ENCODE data around the gene TSPAN9. TPM values are rescaled to one million over a fixed set of nuclear protein-coding genes. Genes with fewer than 3 reads are reported as not detected.

The TSPAN9 gene
- total RNA-seq, 1 donor from 2014 or later: 0.09 TPM

DNA sequence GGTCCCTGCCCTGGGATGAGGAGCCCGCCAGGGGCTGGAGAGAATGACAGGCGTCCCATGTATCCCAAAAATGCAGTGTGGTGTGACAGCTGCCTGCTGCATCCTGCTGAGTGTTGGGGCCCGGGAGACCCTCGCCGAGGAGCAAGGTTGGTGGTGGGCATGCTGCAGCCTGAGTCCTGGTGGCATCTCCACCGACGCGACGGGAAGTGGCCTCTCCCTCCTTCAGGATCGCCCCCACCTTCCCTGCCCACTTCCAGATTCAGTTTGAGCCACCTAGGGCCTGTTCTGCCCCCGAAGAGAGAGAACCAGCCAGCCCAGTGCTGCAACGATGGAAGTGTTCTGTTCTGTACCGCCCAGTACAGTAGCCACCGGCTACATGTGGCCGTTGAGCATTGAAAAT lies 70.1 kb downstream of the TSPAN9 start:
- no peak for DNase-seq
- no peaks in the 10 kb centered on the region for H3K4me1 Mint-ChIP-seq
- H3K4me3 Mint-ChIP-seq: no peak overlapping the region
- H3K9me3 Mint-ChIP-seq: no peaks in the 10 kb centered on the region
- no peaks in the 10 kb centered on the region for H3K36me3 Mint-ChIP-seq (ENCODE audit: low read depth)
- no peak overlapping the region for H3K27ac Mint-ChIP-seq
- H3K27me3 Mint-ChIP-seq: peaks cover 14% of the 10 kb centered on the region
- intact Hi-C loops (cut with micrococcal nuclease): no loop called here

DNA sequence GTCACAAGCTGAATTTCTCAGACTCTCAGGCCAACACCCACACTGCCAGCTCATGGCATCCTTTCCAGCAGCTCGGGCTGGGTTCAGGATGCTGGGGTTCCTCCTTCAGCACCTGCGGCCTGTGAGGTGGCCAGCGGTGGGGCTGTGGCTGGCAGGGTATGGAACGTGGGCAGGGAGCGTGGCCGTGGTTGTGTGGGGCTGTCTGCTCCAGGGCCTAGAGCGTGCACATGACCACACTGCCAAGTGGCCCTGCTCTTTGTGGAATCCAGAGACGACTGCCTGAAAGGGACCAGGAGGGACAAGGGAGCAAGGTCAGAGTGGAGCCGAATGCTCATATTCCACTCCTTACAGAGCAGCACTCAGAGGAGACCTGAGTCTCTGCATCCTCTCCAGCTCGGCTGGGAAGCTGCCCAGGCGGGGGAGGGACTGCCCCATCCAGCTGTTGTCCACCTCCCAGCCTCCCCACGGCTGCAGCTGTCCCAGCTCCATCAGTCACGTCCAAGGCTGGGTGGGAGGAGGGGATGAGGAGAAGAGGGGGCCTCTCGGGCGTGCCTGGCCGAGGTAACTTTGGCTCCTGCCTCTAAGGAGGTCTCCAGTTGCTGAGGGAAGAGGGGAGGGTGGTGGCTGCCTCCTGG lies 71.3 kb downstream of the TSPAN9 start:
- Mint-ChIP-seq H3K36me3 (ENCODE audit: low read depth) (no peaks in the 10 kb centered on the region), H3K27me3 (peaks cover 20% of the 10 kb centered on the region), H3K27ac (no peak overlapping the region), H3K9me3 (no peaks in the 10 kb centered on the region), H3K4me3 (no peak overlapping the region), H3K4me1 (no peaks in the 10 kb centered on the region)
- intact Hi-C loops (cut with micrococcal nuclease): no loop called here
- no peak for DNase-seq

DNA sequence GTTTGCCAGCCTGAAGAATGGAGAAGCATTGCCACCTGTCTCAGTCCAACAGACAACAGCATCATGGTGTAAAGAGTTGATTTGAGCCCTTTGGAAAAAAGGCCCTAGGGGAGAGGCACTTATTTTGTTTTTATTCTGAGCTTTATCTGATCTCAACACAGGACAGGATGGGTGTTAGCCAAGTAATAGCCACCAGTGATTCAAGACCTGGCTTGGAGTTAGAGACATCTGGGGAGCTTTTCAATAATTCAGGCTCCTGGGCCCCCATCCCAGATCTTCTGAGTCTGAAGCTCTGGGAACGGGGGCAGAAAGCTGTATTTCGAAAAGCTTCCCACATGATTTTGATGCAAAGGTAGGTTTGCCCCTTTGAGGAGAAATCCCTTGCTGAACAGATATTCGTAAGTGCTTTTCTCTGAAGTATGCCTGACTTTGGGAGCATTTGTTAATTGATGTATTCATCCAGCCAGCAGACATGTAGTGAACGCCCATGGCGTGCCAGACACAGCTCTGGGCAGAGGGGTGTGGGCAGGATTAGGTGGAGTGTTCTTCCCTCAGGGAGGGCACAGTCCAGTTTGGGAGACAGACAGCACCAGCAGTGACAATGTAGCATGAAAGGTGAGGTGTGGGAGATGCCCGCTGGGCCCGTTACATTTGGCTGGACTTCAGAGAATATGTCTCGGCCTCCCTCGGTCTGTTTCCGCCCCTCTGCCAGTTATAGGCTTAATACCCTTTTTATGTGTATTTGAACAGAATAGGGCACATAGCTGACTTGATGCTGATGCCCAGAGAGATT lies 72.5 kb downstream of the TSPAN9 start:
- no peaks in the 10 kb centered on the region for H3K4me1 Mint-ChIP-seq
- H3K4me3 Mint-ChIP-seq: no peak overlapping the region
- intact Hi-C loops (cut with micrococcal nuclease): no loop called here
- H3K9me3 Mint-ChIP-seq: no peaks in the 10 kb centered on the region
- H3K27ac Mint-ChIP-seq: no peak overlapping the region
- no peak for DNase-seq
- H3K36me3 Mint-ChIP-seq (ENCODE audit: low read depth): no peaks in the 10 kb centered on the region
- H3K27me3 Mint-ChIP-seq: peaks cover 26% of the 10 kb centered on the region

DNA sequence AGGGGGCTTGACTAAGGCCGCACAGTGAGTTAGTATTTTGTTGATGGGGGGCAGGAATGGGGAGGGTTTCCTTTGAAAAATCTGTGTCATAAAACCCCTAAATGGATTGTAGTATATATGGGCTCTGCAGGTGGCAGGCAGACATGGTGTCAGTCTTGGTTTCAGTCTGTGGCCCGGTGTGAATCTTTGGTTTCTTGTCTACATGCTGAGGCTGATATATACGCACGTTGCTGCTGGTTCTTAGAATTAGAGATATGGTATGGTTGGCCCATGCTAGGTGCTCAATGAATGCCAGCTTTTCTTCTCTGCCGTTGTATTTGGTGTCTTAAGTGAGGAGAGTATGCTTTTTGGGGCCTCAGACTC lies 73.1 kb downstream of the TSPAN9 start:
- no peaks in the 10 kb centered on the region for H3K4me1 Mint-ChIP-seq
- DNase-seq: no peak
- intact Hi-C loops (cut with micrococcal nuclease): no loop called here
- no peak overlapping the region for H3K4me3 Mint-ChIP-seq
- H3K36me3 Mint-ChIP-seq (ENCODE audit: low read depth): no peaks in the 10 kb centered on the region
- H3K9me3 Mint-ChIP-seq: no peaks in the 10 kb centered on the region
- H3K27ac Mint-ChIP-seq: no peak overlapping the region
- peaks cover 26% of the 10 kb centered on the region for H3K27me3 Mint-ChIP-seq

DNA sequence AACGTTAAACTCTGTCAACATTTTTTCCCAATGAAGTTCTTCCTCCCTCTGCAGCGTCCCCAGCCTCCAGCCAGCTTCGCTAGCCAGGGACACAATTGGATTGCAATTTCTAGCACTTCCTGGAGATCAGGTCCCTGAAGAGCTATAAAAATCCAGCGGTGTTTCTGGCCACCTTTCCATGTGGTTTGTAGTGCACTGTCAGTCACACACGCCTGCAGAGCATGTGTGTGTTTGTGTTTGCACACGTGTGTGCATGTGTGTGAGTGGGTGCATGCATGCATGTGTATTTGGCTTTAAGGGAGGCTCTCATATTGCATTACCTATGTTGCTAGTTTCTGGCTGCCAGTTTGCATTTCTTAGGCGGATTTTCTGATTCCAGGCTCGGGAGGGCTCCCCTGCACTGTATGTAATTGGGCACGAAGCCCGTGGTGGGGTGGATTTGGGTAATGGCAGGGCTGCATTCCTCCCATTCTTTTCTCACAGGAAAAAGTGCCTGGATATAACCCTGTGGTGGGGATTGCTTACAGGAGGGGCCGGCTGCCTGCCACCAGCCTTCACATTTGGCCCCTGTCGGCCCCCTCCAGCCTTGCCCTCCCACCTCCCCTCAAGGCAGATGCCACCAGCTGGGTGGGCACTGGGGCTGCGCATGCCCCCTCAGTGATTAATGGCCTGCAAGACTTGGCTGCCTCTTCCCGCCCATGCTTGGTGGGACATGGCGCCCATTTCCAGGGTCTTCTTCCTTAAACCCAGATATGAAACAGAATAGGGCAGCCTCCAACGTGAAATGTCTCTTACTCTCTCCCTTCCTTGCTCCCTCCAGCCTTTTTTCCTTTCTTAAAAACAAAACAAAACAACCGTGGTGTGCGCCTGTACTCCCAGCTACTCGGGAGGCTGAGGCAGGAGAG lies 74.0 kb downstream of the TSPAN9 start:
- H3K27ac Mint-ChIP-seq: no peak overlapping the region
- DNase-seq: no peak
- H3K27me3 Mint-ChIP-seq: peaks cover 26% of the 10 kb centered on the region
- no peak overlapping the region for H3K4me3 Mint-ChIP-seq
- no peaks in the 10 kb centered on the region for H3K4me1 Mint-ChIP-seq
- H3K36me3 Mint-ChIP-seq (ENCODE audit: low read depth): no peaks in the 10 kb centered on the region
- intact Hi-C loops (cut with micrococcal nuclease): no loop called here
- H3K9me3 Mint-ChIP-seq: no peaks in the 10 kb centered on the region

DNA sequence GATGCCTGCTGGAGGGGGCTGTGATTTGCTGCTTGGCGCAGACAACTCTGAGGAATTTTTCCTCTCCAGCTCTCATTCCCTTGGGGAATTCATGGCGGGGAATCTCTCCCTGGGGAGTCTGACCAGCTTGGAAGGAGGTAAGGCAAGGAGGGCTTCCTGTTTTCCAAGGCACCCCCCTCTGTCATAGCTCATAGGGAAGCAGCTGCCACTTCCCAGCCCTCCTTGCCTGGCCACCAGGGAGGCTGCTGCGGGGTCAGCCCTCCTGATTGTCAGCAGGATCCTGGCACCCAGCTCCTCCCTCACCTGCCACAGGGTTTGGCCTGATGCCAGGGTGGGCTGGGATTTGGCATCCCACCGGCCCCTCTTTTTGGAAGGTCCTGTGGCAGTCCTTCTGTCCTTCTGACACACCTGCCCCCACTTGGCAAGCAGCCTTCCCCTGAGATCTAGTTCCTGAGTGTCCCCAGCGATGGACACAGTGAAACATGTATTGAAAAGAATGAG lies 74.9 kb downstream of the TSPAN9 start:
- H3K4me3 Mint-ChIP-seq: no peak overlapping the region
- H3K4me1 Mint-ChIP-seq: no peaks in the 10 kb centered on the region
- H3K9me3 Mint-ChIP-seq: no peaks in the 10 kb centered on the region
- H3K27ac Mint-ChIP-seq: no peak overlapping the region
- H3K36me3 Mint-ChIP-seq (ENCODE audit: low read depth): no peaks in the 10 kb centered on the region
- no peak for DNase-seq
- intact Hi-C loops (cut with micrococcal nuclease): no loop called here
- H3K27me3 Mint-ChIP-seq: peaks cover 26% of the 10 kb centered on the region

DNA sequence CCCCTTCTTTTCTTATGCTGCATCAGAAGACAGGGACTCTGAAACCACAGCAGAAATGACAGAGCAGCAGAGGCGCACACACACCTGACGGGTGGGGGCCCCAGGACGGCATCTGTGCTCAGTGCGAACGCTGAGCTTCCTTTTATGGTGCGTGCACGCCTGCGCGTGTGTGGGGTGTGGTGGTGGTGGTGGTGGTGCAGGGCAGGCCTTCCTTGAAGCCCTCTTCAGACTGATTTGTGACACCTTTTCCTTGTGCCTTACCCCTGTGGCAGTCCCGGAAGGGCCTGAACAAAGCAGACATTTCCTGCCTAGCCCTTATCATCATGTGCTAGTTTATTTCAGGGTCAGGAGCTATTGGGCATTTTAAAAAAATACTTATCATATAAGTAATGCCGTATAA lies 75.7 kb downstream of the TSPAN9 start:
- no peak overlapping the region for H3K4me3 Mint-ChIP-seq
- DNase-seq: no peak
- peaks cover 26% of the 10 kb centered on the region for H3K27me3 Mint-ChIP-seq
- H3K4me1 Mint-ChIP-seq: no peaks in the 10 kb centered on the region
- H3K27ac Mint-ChIP-seq: no peak overlapping the region
- intact Hi-C loops (cut with micrococcal nuclease): no loop called here
- no peaks in the 10 kb centered on the region for H3K36me3 Mint-ChIP-seq (ENCODE audit: low read depth)
- H3K9me3 Mint-ChIP-seq: no peaks in the 10 kb centered on the region

DNA sequence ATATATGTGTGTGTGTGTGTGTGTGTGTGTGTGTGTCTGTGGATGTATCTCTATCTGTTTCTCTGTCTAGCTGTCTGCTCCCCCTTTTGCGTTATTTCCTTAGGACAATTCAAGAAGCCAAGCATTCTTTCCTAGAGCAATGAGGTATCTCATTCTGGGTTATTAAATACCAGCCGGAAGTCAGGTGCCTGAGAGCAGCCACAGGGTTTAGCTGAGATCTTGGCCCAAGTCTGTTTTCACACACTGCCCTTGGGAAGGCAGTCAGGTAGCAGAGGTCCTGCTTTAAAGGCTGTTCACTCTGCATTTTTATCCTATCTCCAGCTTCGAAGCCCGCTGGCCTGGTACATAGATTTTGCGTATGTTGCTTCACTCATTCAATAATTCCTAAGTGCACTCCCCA lies 76.8 kb downstream of the TSPAN9 start:
- Mint-ChIP-seq H3K4me3 (no peak overlapping the region), H3K27me3 (peaks cover 28% of the 10 kb centered on the region), H3K36me3 (ENCODE audit: low read depth) (no peaks in the 10 kb centered on the region), H3K27ac (no peak overlapping the region), H3K4me1 (no peaks in the 10 kb centered on the region), H3K9me3 (no peaks in the 10 kb centered on the region)
- intact Hi-C loops (cut with micrococcal nuclease): no loop called here
- DNase-seq: no peak

DNA sequence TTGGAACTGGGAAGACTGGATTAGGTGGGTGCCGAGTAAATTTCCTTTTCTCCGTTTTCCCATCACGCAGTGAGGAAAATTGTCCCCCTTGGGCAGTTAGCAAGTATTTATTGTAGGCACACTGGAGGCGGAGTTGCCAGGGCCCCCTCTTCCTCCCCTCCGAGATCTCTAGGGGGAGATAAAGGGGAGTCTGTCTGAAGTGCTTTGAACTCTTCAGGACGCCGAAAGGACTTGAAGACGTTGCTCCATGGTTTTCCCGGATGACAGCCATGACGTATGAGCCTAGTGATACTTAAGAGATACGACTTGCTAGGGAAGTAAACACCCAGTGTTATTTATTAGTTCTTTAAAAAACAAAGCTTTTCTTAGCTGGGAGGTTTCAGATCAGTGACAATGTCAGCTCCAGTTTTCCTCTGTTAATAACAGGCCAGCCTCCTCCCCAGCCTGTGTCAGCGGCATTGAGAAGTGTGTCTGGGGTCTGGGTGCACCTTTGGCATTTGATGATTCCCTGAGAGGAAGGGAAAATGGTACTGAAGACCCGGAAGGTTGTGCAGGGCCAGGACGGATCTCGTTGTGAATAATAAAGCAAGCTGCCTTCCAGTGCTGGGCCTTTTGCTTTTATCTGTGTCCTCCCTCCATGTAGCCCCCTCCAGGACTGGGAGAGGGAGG lies 78.7 kb downstream of the TSPAN9 start:
- H3K4me1 Mint-ChIP-seq: no peaks in the 10 kb centered on the region

DNA sequence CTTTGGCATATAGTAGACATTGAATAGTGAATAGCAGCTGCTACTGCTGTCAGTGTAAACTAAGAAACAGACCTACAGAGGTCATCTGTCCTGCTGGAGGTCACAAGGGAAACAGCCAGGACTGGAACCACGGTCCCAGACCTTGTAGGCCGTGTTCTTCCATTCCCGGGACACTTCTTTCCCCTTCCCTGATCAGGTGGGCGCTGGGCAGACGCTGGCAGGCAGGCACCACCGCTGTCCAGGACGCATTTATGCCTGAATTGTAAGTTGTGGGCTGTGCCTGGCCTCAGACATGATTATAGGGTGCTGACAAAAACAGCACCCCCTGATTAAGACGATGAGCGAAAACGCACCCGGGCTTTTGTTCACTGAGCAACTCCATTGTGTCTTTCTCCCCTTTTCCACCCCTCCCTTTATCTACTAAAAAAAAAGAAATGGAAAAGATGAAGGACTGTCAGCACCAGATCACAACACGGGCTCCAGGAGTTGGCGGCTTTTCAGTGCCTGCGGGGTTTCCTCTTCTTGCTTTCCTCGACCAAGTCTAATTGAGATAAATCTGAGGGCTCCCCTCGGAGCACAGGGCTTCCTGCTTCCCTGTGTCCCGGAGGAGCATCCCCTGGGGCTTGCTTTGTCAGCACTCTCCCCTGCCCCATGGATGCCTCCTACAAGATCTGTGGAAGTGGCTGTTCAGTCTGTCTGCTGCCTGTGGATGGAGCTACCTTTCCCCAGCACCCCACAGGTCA lies 80.6 kb downstream of the TSPAN9 start:
- H3K36me3 Mint-ChIP-seq (ENCODE audit: low read depth): no peaks in the 10 kb centered on the region
- H3K4me1 Mint-ChIP-seq: no peaks in the 10 kb centered on the region
- H3K27ac Mint-ChIP-seq: no peak overlapping the region
- H3K9me3 Mint-ChIP-seq: no peaks in the 10 kb centered on the region
- intact Hi-C loops (cut with micrococcal nuclease): no loop called here
- DNase-seq: no peak
- H3K4me3 Mint-ChIP-seq: no peak overlapping the region
- H3K27me3 Mint-ChIP-seq: peaks cover 12% of the 10 kb centered on the region

More for the DNA sequence above, 78.7 kb downstream of the TSPAN9 start:
- Mint-ChIP-seq H3K36me3 (ENCODE audit: low read depth) (no peaks in the 10 kb centered on the region), H3K27ac (no peak overlapping the region), H3K9me3 (no peaks in the 10 kb centered on the region), H3K4me3 (no peak overlapping the region), H3K27me3 (peaks cover 19% of the 10 kb centered on the region)
- DNase-seq: no peak
- intact Hi-C loops (cut with micrococcal nuclease): no loop called here

DNA sequence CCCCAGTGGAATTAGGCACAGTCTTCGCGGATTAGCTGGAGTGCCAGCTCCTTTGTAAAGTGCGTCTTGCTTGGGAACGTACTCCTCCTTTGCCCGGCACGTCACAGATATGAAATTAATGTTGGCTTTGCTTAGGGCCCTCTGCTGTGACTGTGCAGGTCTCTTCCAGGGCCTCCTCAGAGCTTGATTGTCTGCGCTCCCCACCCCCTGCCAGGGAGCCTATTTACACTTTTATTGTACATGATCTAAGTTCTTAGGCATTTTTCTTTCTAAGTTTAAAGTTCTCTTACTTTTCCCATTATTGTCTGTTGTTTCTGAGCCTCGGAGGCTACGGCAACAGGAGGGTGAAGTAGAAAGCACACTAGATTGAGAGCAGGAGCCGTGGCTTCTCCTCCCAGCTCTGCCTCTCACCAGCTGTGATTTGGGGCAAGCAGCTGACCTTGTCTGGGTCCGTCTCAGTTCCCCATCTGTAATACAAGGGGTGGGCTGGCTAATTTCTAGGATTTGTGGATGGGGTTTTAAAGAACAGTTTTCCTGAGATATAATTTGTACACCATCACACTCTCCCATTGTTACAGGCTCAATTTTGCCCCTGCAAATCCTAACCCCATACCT lies 81.8 kb downstream of the TSPAN9 start:
- Mint-ChIP-seq H3K9me3 (no peaks in the 10 kb centered on the region), H3K27ac (no peak overlapping the region), H3K36me3 (ENCODE audit: low read depth) (no peaks in the 10 kb centered on the region), H3K27me3 (peaks cover 12% of the 10 kb centered on the region), H3K4me1 (no peaks in the 10 kb centered on the region), H3K4me3 (no peak overlapping the region)
- intact Hi-C loops (cut with micrococcal nuclease): no loop called here
- DNase-seq: no peak

DNA sequence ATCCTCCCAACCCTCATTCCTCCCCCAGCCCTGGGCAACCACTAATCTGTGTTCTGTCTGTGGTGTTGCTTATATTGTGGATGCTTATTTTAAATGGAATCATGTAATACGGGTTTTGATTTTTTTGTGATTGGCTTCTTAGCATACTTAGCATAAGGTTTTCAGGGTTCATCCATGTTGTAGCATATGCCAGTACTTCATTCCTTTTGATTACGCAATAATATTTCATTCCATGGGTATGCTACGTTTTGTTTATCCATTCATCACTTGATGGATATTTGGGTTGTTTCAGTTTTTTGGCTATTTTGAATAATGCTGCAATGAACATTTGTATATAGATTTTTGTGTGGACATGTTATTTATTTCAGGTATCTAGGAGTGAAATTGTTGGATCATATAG lies 82.9 kb downstream of the TSPAN9 start:
- no peaks in the 10 kb centered on the region for H3K4me1 Mint-ChIP-seq
- peaks cover 5% of the 10 kb centered on the region for H3K27me3 Mint-ChIP-seq
- H3K9me3 Mint-ChIP-seq: no peaks in the 10 kb centered on the region
- H3K27ac Mint-ChIP-seq: no peak overlapping the region
- H3K36me3 Mint-ChIP-seq (ENCODE audit: low read depth): no peaks in the 10 kb centered on the region
- intact Hi-C loops (cut with micrococcal nuclease): no loop called here
- H3K4me3 Mint-ChIP-seq: no peak overlapping the region
- no peak for DNase-seq

DNA sequence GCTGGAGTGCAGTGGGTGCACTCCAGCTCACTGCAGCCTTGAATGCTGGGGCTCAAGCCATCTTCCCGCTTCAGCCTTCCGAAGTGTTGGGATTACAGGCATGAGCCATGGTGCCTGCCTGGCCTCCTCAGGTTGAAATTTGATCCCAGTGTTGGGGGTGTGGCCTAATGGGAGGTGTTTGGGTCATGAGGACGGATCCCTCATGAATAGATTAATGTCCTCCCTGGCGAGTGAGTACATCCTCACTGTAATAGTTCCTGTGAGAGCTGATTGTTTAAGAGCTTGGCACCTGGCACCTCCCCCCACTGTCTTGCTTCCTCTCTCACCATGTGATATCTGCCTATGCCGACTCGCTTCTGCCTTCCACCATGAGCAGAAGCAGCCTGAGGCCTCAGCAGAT lies 84.7 kb downstream of the TSPAN9 start:
- Mint-ChIP-seq H3K4me1 (no peaks in the 10 kb centered on the region), H3K9me3 (no peaks in the 10 kb centered on the region), H3K4me3 (no peak overlapping the region), H3K27me3 (peaks cover 5% of the 10 kb centered on the region), H3K27ac (no peak overlapping the region), H3K36me3 (ENCODE audit: low read depth) (no peaks in the 10 kb centered on the region)
- no peak for DNase-seq
- intact Hi-C loops (cut with micrococcal nuclease): no loop called here
